HUES6 (cell line): ENCODE results near the gene MFSD8.
"Not testable (repeated sequence)": the region's sequence is repeated elsewhere in the genome, so short reads cannot be mapped to it uniquely, and the experiment has no call there.

Experiments used
- H3K27ac ChIP-seq: 2 replicates; pipeline ENCODE4 v1.7.0; 2013; ENCODE audit warnings: low read depth, mild to moderate bottlenecking, low read length, inconsistent platforms
- H3K27me3 ChIP-seq: 2 replicates; pipeline ENCODE4 v1.6.1; 2013; ENCODE audit warnings: low read length; ENCODE audit not compliant: control insufficient read depth, insufficient read depth
- H3K36me3 ChIP-seq: 2 replicates; pipeline ENCODE4 v1.6.1; 2013; ENCODE audit warnings: low read length; ENCODE audit not compliant: control insufficient read depth, insufficient read depth
- H3K4me1 ChIP-seq: 2 replicates; pipeline ENCODE4 v1.6.1; 2013; ENCODE audit warnings: low read length; ENCODE audit not compliant: control insufficient read depth, insufficient read depth
- H3K4me3 ChIP-seq: 2 replicates; pipeline ENCODE4 v1.5.1; 2013; ENCODE audit warnings: low read depth, low read length
- H3K9ac ChIP-seq: one replicate; pipeline ENCODE4 v1.6.1; 2013; ENCODE audit warnings: mild to moderate bottlenecking, low read length
- H3K9me3 ChIP-seq: 2 replicates; pipeline ENCODE4 v1.6.1; 2013; ENCODE audit warnings: low read depth, low read length; ENCODE audit not compliant: control insufficient read depth, insufficient read depth

Gene MFSD8

GRCh38 chr4:127978930-127979329 lies 14.0 kb upstream of the MFSD8 start:
- no peaks in the 10 kb centered on the region for H3K4me1 ChIP-seq

GRCh38 chr4:127975121-127975770 lies 10.3 kb upstream of the MFSD8 start:
- Histone ChIP-seq H3K27me3 (no peaks in the 10 kb centered on the region), H3K36me3 (peaks cover 18% of the 10 kb centered on the region), H3K9ac (no peak overlapping the region), H3K27ac (no peak overlapping the region), H3K9me3 (no peaks in the 10 kb centered on the region; the same call in 1 of the 2 replicates), H3K4me3 (no peak overlapping the region), H3K4me1 (peaks cover 4% of the 10 kb centered on the region; the same call in 1 of the 2 replicates)

More at GRCh38 chr4:127978930-127979329, 14.0 kb upstream of the MFSD8 start:
- Histone ChIP-seq H3K27ac (no peak overlapping the region), H3K9me3 (no peaks in the 10 kb centered on the region; the same call in 1 of the 2 replicates), H3K9ac (no peak overlapping the region), H3K27me3 (no peaks in the 10 kb centered on the region), H3K36me3 (peaks cover 9% of the 10 kb centered on the region), H3K4me3 (no peak overlapping the region)

- H3K27me3 ChIP-seq, H3K9ac ChIP-seq: not testable (repeated sequence)
Measured at GRCh38 chr4:127970925-127971324, 6.0 kb upstream of the MFSD8 start.

GRCh38 chr4:127968586-127968985 lies 3.6 kb upstream of the MFSD8 start:
- Histone ChIP-seq H3K9ac (no peak overlapping the region), H3K4me1 (peaks cover 4% of the 10 kb centered on the region; the same call in 1 of the 2 replicates), H3K27ac (no peak overlapping the region), H3K27me3 (no peaks in the 10 kb centered on the region), H3K4me3 (no peak overlapping the region), H3K36me3 (peaks cover 6% of the 10 kb centered on the region), H3K9me3 (no peaks in the 10 kb centered on the region)

More at GRCh38 chr4:127970925-127971324, 6.0 kb upstream of the MFSD8 start:
- not testable (repeated sequence) for H3K27ac ChIP-seq, H3K4me3 ChIP-seq, H3K9me3 ChIP-seq, H3K4me1 ChIP-seq
- peaks cover 13% of the 10 kb centered on the region for H3K36me3 ChIP-seq

GRCh38 chr4:127967141-127967775 lies 2.3 kb upstream of the MFSD8 start:
- no peak overlapping the region for H3K4me3 ChIP-seq
- H3K4me1 ChIP-seq = peaks cover 4% of the 10 kb centered on the region; the same call in 1 of the 2 replicates
- no peak overlapping the region for H3K27ac ChIP-seq
- no peaks in the 10 kb centered on the region for H3K27me3 ChIP-seq
- no peaks in the 10 kb centered on the region for H3K36me3 ChIP-seq
- no peaks in the 10 kb centered on the region for H3K9me3 ChIP-seq
- no peak overlapping the region for H3K9ac ChIP-seq

- Histone ChIP-seq H3K27me3 (no peaks in the 10 kb centered on the region), H3K27ac (peak overlapping the region; percentile 64; the same call in 1 of the 2 replicates), H3K9me3 (no peaks in the 10 kb centered on the region), H3K4me1 (no peaks in the 10 kb centered on the region), H3K36me3 (no peaks in the 10 kb centered on the region), H3K4me3 (peak overlapping the region; percentile 75), H3K9ac (peak overlapping the region; percentile 88)
Measured at GRCh38 chr4:127965803-127966175, 816 bp upstream of the MFSD8 start.

- not testable (repeated sequence) for H3K4me1 ChIP-seq
- H3K27ac ChIP-seq = peak overlapping the region; percentile 35; the same call in 1 of the 2 replicates
Measured at GRCh38 chr4:127964426-127965061, 429 bp downstream of the MFSD8 start.

GRCh38 chr4:127963633-127964398 lies 1.2 kb downstream of the MFSD8 start:
- peak overlapping the region; percentile 75 for H3K4me3 ChIP-seq
- H3K27me3 ChIP-seq, H3K4me1 ChIP-seq, H3K9ac ChIP-seq, H3K9me3 ChIP-seq, H3K36me3 ChIP-seq, H3K27ac ChIP-seq: not testable (repeated sequence)

More at GRCh38 chr4:127964426-127965061, 429 bp downstream of the MFSD8 start:
- not testable (repeated sequence) for H3K36me3 ChIP-seq, H3K9me3 ChIP-seq, H3K27me3 ChIP-seq
- Histone ChIP-seq H3K4me3 (peak overlapping the region; percentile 75), H3K9ac (peak overlapping the region; percentile 88)

- H3K4me1 ChIP-seq = no peaks in the 10 kb centered on the region
- no peaks in the 10 kb centered on the region for H3K27me3 ChIP-seq
- H3K27ac ChIP-seq = no peak overlapping the region
- no peaks in the 10 kb centered on the region for H3K36me3 ChIP-seq
- no peak overlapping the region for H3K4me3 ChIP-seq
- H3K9ac ChIP-seq = no peak overlapping the region
- no peaks in the 10 kb centered on the region for H3K9me3 ChIP-seq
Measured at GRCh38 chr4:127959794-127960193, 5.2 kb downstream of the MFSD8 start.

GRCh38 chr4:127957105-127957504 lies 7.9 kb downstream of the MFSD8 start:
- H3K4me1 ChIP-seq = no peaks in the 10 kb centered on the region
- H3K9me3 ChIP-seq = no peaks in the 10 kb centered on the region
- H3K36me3 ChIP-seq = no peaks in the 10 kb centered on the region
- no peak overlapping the region for H3K27ac ChIP-seq
- H3K4me3 ChIP-seq = no peak overlapping the region
- H3K27me3 ChIP-seq = no peaks in the 10 kb centered on the region
- no peak overlapping the region for H3K9ac ChIP-seq
